Femur (tissue), 1 donor: Measurements from ENCODE around the gene KRTAP9-6.
"Not testable (repeated sequence)": the region's sequence is repeated elsewhere in the genome, so short reads cannot be mapped to it uniquely, and the experiment has no call there.

Experiments
- DNase-seq: peaks from one replicate; pipeline ENCODE4 v3.0.0-alpha.2; 2017

KRTAP9-6 gene

GRCh38 chr17:41271858-41272257, 6.7 kb downstream of the KRTAP9-6 start:
- DNase-seq = no peak

- not testable (repeated sequence) for DNase-seq
Observed at GRCh38 chr17:41275648-41276190, 10.5 kb downstream of the KRTAP9-6 start, which contains the start of gene KRTAP9-7. TSS of gene KRTAP9-7 (plus strand) at chr17:41275698. CDS start at chr17:41275698, 0 bp downstream.

DNA sequence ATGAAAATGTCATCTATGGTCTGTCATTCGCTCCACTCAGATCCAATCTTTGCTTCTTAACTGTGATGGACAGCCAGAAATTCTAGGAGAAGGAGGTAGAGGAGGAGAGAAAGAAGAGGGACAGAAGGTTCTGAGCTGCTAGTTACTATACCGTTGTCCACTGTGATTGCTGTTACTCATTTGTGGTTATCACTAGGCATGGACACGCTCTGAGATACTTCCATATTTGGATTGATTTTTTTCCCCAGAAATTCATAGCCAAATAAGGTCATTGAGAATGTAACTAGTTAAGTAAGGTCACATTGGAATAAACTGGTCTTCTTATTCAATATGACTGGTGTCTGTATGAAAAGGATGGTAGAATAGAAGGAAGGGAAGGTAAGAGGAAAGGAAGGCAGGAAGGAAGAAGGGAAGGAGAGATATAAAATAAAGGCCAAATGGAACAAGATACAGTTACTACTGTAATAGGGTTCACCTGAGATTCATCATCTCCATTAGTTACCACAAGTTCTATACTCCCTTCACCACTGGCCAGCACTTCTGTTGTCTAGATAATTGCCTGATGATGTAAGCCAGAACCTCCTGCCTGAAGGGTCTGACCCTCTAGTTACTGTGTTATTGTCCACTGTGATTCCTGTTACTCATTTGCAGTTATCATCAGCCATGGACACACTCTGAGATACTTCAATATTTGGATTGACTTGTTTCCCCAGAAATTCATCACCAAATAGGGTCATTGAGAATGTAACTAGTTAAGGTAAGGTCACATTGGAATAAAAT, 13.2 kb downstream of the KRTAP9-6 start:
- DNase-seq = no peak

DNA sequence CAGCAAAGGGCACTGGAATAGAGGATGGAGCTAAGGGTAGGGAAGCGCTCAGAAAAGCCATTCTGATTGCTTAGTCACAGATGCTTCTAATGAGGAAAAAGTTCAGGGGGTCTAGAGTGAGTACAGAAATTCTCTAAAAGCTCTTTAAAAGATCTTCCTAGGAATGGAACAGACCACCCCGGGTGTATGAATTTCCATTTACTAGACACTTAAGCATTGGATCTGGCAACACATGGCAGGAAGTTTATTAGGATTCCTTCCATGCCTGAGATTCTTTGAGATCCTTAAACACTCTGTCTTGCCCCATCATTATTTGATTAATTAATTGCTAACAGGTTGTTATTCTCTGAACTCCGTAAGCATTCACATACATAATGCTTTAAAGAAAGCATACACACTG, 18.9 kb downstream of the KRTAP9-6 start:
- no peak for DNase-seq

DNA sequence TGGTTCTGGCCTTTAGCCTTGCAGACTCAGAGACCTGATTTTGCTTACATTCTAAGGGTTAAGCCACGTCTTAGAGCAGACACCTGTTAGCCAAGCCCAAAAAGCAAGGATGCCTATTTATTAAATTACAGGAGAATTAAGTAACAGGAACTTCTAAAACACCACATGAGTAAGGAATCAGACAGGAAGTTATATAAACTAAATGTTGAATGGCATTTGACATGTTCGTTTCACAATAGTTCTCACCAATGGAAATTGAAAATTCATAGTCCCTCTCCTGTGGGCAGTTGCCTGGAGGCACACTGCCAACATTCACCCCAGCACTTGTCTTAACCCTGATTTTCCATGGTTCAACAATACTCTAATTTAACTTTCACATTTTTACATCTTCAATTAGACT, 19.4 kb downstream of the KRTAP9-6 start:
- no peak for DNase-seq

GRCh38 chr17:41287050-41287449, 21.9 kb downstream of the KRTAP9-6 start:
- DNase-seq = no peak

- no peak for DNase-seq
Observed at GRCh38 chr17:41294016-41294415, 28.8 kb downstream of the KRTAP9-6 start.

GRCh38 chr17:41296846-41297245, 31.7 kb downstream of the KRTAP9-6 start:
- DNase-seq = no peak

GRCh38 chr17:41298458-41299135, 33.4 kb downstream of the KRTAP9-6 start:
- no peak for DNase-seq

DNA sequence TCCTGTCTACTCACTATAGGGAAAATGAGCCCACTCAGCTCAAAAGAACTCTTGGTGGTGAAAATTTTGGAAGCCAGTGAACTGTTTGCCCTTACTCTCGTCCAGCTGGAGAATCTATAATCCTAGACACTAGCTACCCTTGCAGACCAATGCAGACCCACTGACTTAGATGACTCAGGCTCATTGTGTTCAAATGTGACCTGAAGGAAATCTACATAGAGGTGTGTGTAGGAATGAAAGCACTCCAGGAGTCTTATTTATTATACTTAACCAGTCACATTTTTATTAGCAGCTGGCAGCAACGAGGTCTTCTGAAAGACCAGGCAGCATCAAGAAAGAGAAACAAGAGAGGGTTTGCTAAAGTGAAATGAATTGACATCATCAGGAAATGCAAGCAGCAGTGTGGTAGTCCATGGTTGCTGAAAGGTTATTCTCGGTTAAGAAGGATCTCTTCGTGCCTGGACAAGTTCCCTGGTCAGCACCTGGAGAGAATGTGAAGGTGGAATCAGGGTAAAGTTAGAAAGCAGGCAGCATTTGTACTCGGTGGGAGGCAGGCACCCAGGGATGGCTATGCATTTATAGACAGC, 36.1 kb downstream of the KRTAP9-6 start:
- DNase-seq = no peak

DNA sequence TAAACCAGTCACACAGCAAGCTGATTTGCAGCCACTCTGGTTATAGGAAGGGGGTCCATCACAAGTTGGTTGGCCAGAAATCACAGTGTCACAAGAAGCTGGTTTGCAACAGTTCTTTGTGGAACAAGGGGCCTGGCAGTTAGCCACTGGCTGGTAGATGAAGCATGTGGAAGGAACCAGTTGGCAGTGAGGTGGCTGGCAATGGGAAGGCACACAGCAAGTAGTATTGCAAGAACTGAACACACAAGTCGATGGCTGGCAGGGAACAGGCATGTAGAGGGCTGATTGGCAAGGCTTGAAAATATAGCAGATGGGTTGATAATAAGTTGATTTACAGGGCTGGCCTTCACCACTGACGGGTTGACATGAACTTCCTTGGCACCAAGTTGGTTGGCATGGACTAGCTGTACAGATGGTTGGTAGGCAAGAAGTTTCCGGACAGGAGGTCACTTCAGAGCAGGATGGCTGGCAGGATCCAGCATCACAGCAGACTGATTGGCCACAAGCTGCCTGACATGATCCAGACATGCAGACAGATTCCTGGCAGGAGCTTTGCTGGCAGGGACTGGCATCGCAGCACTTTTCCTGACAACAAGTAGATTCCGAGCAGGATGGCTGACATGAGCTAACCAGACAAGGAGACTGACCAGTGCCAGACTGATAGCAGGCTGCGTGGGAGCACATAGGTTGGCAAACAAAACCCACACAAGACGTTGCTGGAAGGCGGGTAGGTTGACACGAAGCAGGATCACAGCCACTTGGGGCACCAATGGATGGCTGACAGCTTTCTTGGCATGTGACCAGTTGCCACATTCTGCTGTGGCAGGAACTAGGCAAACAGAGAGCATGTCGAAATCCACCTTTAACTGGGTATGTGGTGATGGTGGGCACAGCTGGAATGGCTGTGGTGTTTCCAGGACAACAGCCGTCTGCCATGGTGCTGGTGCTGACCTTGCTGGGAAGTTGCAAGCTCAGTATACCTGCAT, 37.0 kb downstream of the KRTAP9-6 start, which contains the start of gene KRTAP29-1:
TSS of gene KRTAP29-1 (minus strand) at position 936 of the 986 bp plus-strand sequence. CDS start at position 936, 0 bp downstream.
- DNase-seq = no peak

GRCh38 chr17:41302981-41303380, 37.8 kb downstream of the KRTAP9-6 start:
- no peak for DNase-seq

- DNase-seq = no peak
Observed at GRCh38 chr17:41304091-41304490, 38.9 kb downstream of the KRTAP9-6 start.

- DNase-seq = no peak
Observed at GRCh38 chr17:41307647-41308046, 42.5 kb downstream of the KRTAP9-6 start.

DNA sequence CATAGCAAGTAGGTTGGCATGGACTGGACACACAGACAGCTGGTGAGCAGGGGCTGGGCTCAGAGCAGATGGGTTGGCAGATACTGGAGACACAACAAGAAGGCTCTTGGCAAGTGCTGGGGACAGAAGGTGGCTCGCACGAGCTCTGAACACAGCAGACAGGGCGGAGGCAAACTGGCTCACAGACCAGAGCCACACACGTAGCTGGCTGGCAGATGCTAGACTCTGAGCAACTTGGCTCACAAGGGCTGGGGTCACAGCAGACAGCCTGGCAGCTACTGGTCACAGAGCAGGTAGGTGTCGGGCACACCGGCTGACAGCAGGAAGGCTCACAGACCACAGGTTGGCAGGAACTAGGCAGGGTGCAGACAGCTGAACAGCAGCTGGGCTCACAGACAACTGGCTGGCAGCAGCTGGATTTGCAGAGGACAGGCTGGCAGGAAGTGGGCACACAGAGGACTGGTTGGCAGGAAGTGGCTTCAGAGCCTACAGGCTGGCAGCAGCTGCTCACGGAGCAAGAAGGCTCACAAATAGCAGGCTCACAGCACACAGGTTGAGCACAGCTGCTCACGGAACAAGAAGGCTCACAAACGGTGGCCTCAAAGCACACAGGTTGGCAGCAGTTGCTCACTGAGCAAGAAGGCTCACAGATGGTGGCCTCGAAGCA, 43.2 kb downstream of the KRTAP9-6 start:
- peak; percentile 80 for DNase-seq

DNA sequence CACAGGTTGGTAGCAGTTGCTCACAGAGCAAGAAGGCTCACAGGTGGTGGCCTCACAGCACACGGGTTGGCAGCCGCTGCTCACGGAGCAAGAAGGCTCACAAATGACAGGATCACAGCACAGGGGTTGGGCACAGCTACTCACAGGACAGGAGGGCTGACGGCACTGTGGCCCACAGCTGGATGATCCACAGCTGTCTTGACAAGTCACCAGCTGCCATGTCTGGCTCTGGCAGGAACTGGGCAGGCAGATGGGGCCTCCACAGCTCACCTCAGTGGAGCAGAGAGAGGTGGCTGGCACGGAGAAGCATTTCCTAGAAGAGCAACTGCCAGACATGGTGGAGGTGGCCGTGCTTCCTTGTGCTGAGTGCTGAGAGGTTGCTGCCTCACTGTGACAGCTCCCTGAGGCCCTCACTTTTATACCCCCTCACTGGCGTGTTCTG, 43.8 kb downstream of the KRTAP9-6 start, which contains the start of gene KRTAP16-1:
TSS of gene KRTAP16-1 (minus strand) at position 392 of the 442 bp plus-strand sequence. CDS start at position 336, 56 bp downstream.
- DNase-seq = no peak

- DNase-seq = no peak
Observed at GRCh38 chr17:41311111-41311510, 45.9 kb downstream of the KRTAP9-6 start.

- DNase-seq = no peak
Observed at GRCh38 chr17:41315204-41315794, 50.1 kb downstream of the KRTAP9-6 start, which contains the start of gene KRTAP17-1. TSS of gene KRTAP17-1 (minus strand) at chr17:41315710. CDS start at chr17:41315650, 60 bp downstream.
